Measurements from ENCODE around the gene CLEC7A.

DNA sequence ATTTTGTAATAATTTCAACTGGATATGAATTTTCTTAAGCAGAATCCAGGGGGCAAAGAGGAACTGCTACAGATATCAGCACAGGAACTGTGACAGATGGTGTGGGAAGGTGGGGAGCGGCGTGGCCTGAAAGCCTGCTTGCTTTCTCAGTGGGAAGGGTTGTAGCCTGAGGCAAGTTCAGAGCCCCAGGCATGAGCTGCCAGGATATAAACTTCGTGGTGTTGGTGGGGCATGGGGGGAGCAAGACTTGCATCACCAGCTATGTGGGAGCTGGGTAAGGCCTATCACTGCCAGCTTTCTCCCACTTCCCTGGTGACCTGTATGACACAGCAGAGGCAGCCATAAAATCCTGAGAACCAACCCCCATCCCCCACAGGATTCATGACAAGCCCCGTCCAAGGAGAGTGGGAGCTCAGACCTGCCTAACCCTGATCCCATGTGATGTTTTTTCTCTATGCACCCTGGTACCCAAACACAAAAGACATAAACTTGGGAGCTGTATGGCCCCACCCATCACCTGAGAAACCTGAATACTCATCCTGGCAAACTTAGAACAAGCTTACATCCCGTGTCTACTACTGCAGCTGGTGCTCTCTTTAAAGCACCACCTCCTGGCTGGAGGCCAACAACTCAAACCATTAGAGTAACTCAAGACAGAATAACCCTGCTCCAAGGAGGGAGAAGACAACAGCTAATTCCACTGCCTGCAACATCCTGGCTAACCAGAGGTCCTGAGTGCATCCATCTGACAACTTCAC is 47.7 kb downstream of the CLEC7A start:
- TF ChIP-seq CTCF (IDR thresholded peaks at IDR 0.05 in 2 of 3, conservative IDR thresholded peaks at IDR 0.05 in 1 of 3; ENCODE audit: borderline replicate concordance in 1 of 3, insufficient read depth in 1 of 3, low read depth in 2 of 3, low read length in 2 of 3) (no peak), POLR2A (IDR thresholded peaks at IDR 0.05; ENCODE audit: borderline replicate concordance, extremely low read depth, insufficient read depth, insufficient read length) (no peak), RAD21 (IDR thresholded peaks at IDR 0.05; ENCODE audit: low read depth) (no peak), ZFX (IDR thresholded peaks at IDR 0.05) (no peak)
